ENCODE data around the gene ARNT2. TPM values are rescaled to one million over a fixed set of nuclear protein-coding genes. Genes with fewer than 3 reads are reported as not detected.

Gene ARNT2
- total RNA-seq, 2 experiments from 2014 or later: not detected

DNA sequence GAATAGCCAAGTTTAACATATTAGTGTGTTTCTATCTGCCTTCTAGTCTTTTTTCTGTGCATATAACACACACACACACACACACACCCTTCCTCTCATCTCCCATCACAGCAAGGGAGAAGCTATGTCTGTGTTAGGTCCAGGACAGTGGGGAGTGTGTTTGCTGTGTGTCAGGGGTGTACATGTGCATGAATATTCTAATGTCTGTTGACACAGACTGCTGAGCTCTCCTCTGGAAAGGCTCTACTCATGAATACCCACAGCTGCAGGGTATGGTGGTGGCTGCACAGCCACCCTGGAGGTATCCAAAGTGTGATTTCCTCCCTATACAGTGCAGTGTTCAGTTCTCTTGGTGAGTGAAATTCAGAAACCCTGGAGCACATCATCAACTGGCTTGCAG lies 42.9 kb downstream of the ARNT2 start:
- BruUV-seq (replicated peaks): no TSS peak
- no peaks in the 10 kb centered on the region for H3K4me1 ChIP-seq (ENCODE audit: insufficient read depth, low read length, poor library complexity, severe bottlenecking)
- ChIA-PET CTCF (ENCODE audit: unreplicated experiment) (no interaction called here), POLR2A (interaction anchor here (0.6 kb wide), 2 partner anchors 314 to 378 kb away, joined by 3 to 5 read pairs; no protein-coding TSS in a partner anchor)
- intact Hi-C loops (cut with micrococcal nuclease; ENCODE audit: unreplicated experiment): no loop called here
- H3K4me2 ChIP-seq (ENCODE audit: low read length): no peak overlapping the region
- no peaks in the 10 kb centered on the region for H3K79me2 ChIP-seq (ENCODE audit: insufficient read depth, low read depth, low read length)
- no peak overlapping the region for H3K27ac ChIP-seq (ENCODE audit: low read depth, low read length, poor library complexity, severe bottlenecking)
- H3K36me3 ChIP-seq (ENCODE audit: insufficient read depth, low read length): no peaks in the 10 kb centered on the region
- H2AFZ ChIP-seq (ENCODE audit: low read length): no peak overlapping the region
- DNase-seq (ENCODE audit: low spot score): no peak
- H3K9me2 ChIP-seq (ENCODE audit: insufficient read depth, low read length): no peaks in the 10 kb centered on the region
- TF ChIP-seq EZH2phosphoT487 (IDR thresholded peaks at IDR 0.05; ENCODE audit: borderline replicate concordance, low read depth, low read length): no peak
- TF ChIP-seq, protein P1, sequence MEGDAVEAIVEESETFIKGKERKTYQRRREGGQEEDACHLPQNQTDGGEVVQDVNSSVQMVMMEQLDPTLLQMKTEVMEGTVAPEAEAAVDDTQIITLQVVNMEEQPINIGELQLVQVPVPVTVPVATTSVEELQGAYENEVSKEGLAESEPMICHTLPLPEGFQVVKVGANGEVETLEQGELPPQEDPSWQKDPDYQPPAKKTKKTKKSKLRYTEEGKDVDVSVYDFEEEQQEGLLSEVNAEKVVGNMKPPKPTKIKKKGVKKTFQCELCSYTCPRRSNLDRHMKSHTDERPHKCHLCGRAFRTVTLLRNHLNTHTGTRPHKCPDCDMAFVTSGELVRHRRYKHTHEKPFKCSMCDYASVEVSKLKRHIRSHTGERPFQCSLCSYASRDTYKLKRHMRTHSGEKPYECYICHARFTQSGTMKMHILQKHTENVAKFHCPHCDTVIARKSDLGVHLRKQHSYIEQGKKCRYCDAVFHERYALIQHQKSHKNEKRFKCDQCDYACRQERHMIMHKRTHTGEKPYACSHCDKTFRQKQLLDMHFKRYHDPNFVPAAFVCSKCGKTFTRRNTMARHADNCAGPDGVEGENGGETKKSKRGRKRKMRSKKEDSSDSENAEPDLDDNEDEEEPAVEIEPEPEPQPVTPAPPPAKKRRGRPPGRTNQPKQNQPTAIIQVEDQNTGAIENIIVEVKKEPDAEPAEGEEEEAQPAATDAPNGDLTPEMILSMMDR (conservative IDR thresholded peaks at IDR 0.05; ENCODE audit: low read length): no peak
- no peak overlapping the region for H3K4me3 ChIP-seq (ENCODE audit: low read depth, low read length, poor library complexity, severe bottlenecking)
- H4K20me1 ChIP-seq (ENCODE audit: insufficient read depth, low read length): no peaks in the 10 kb centered on the region
- H3K9me3 ChIP-seq (ENCODE audit: low read length): no peaks in the 10 kb centered on the region

DNA sequence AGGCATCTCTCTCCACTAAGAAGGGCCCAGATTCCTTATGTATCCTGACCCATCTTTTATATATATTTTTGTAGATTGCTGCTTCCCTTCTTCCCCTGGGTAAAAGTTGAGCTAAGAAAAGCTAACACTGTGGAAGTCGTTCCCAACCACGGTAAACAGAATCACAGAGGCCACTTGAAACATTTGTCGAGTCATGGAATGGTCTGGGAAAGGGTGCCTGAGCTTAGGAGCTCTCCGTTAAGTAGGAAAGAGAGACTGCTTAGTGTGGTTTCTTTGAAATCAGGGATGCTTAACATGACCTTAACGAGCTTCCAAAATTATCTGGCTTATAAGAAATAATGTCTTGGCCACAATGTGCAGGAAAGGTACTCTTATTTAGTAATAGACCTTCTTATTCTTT lies 45.6 kb downstream of the ARNT2 start:
- POLR2A ChIA-PET: no interaction called here
- Histone ChIP-seq H3K9me3 (ENCODE audit: low read length) (no peaks in the 10 kb centered on the region), H3K79me2 (ENCODE audit: insufficient read depth, low read depth, low read length) (no peaks in the 10 kb centered on the region), H3K4me2 (ENCODE audit: low read length) (no peak overlapping the region), H3K27ac (ENCODE audit: low read depth, low read length, poor library complexity, severe bottlenecking) (no peak overlapping the region), H3K4me1 (ENCODE audit: insufficient read depth, low read length, poor library complexity, severe bottlenecking) (no peaks in the 10 kb centered on the region), H3K36me3 (ENCODE audit: insufficient read depth, low read length) (no peaks in the 10 kb centered on the region), H4K20me1 (ENCODE audit: insufficient read depth, low read length) (no peaks in the 10 kb centered on the region), H3K4me3 (ENCODE audit: low read depth, low read length, poor library complexity, severe bottlenecking) (no peak overlapping the region), H2AFZ (ENCODE audit: low read length) (no peak overlapping the region), H3K9me2 (ENCODE audit: insufficient read depth, low read length) (no peaks in the 10 kb centered on the region)
- TF ChIP-seq, protein P1 (conservative IDR thresholded peaks at IDR 0.05; ENCODE audit: low read length): no peak
- no peak for TF ChIP-seq EZH2phosphoT487 (IDR thresholded peaks at IDR 0.05; ENCODE audit: borderline replicate concordance, low read depth, low read length)
- no peak for DNase-seq (ENCODE audit: low spot score)
- intact Hi-C loops (cut with micrococcal nuclease; ENCODE audit: unreplicated experiment): no loop called here
- BruUV-seq (replicated peaks): no TSS peak
- CTCF ChIA-PET (ENCODE audit: unreplicated experiment): no interaction called here

DNA sequence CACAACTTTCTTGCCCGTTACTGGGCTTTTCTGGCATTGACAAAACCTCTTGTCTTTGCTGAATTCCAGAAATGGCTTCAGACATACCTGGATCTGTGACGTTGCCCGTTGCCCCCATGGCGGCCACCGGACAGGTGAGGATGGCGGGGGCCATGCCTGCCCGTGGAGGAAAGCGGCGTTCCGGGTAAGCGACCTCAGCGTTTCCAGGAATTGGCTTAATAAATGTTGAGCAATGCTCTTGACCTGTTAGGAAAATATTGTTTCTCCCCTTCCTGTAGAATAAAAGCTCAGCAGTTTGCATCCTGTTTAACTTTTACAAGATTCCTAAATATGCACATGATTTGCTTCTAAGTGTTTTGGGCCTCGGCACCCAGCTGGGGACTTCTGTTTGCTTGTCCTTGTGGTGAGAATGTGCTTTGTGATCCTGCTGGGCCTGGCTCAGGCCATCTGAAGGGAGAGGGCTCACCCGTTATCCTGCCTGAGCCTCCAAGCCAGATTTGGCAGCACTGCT lies 46.7 kb downstream of the ARNT2 start:
- no peaks in the 10 kb centered on the region for H3K36me3 ChIP-seq (ENCODE audit: insufficient read depth, low read length)
- no peaks in the 10 kb centered on the region for H3K4me1 ChIP-seq (ENCODE audit: insufficient read depth, low read length, poor library complexity, severe bottlenecking)
- H3K4me3 ChIP-seq (ENCODE audit: low read depth, low read length, poor library complexity, severe bottlenecking): no peak overlapping the region
- H3K79me2 ChIP-seq (ENCODE audit: insufficient read depth, low read depth, low read length): no peaks in the 10 kb centered on the region
- H3K4me2 ChIP-seq (ENCODE audit: low read length): no peak overlapping the region
- H4K20me1 ChIP-seq (ENCODE audit: insufficient read depth, low read length): no peaks in the 10 kb centered on the region
- no peak for DNase-seq (ENCODE audit: low spot score)
- no peaks in the 10 kb centered on the region for H3K9me2 ChIP-seq (ENCODE audit: insufficient read depth, low read length)
- H3K9me3 ChIP-seq (ENCODE audit: low read length): no peaks in the 10 kb centered on the region
- intact Hi-C loops (cut with micrococcal nuclease; ENCODE audit: unreplicated experiment): no loop called here
- POLR2A ChIA-PET: no interaction called here
- BruUV-seq (replicated peaks): no TSS peak
- TF ChIP-seq EZH2phosphoT487 (IDR thresholded peaks at IDR 0.05; ENCODE audit: borderline replicate concordance, low read depth, low read length): no peak
- TF ChIP-seq, protein P1 (conservative IDR thresholded peaks at IDR 0.05; ENCODE audit: low read length): no peak
- H2AFZ ChIP-seq (ENCODE audit: low read length): no peak overlapping the region
- H3K27ac ChIP-seq (ENCODE audit: low read depth, low read length, poor library complexity, severe bottlenecking): no peak overlapping the region
- CTCF ChIA-PET (ENCODE audit: unreplicated experiment): no interaction called here

Data from OCI-LY7 (cell line).